ENCODE data around the gene GDNF. TPM values are rescaled to one million over a fixed set of nuclear protein-coding genes. Genes with fewer than 3 reads are reported as not detected.

GDNF gene
- total and polyA plus RNA-seq, 5 donors from 2014 or later = not detected

DNA sequence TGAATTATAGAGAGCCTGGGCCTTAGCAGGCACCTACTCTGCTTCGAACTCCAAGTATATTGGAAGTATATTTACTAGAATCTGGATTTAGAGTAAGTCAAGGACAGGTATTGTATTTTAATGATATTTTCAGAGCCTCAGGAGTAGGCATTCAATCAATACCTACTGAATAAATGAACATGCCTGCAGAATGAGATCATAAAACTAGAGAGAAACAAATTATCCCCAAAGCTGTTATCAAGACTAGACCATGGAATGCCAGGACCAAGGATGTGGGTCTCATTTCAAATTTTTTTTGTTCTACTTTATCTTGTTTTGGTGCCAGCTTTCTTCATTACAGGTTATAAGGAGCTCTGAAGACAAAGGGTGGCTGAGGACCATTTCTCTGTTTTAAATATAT, 66.0 kb downstream of the GDNF start:
- Histone ChIP-seq H3K4me3 (ENCODE audit: low read depth, low read length) (no peak overlapping the region), H3K9me3 (ENCODE audit: control insufficient read depth in 2 of 2, low read length in 2 of 2) (peaks cover 3 to 9% of the 10 kb centered on the region in 2 experiments), H3K27me3 (ENCODE audit: control insufficient read depth, insufficient read depth, low read length) (peaks cover 2% of the 10 kb centered on the region), H3K4me1 (ENCODE audit: control insufficient read depth, insufficient read depth, low read length, poor library complexity, severe bottlenecking) (no peaks in the 10 kb centered on the region), H3K27ac (ENCODE audit: insufficient read depth, low read length, poor library complexity, severe bottlenecking) (no peak overlapping the region), H3K36me3 (ENCODE audit: control insufficient read depth, insufficient read depth, low read length) (no peaks in the 10 kb centered on the region)
- Mint-ChIP-seq H3K36me3 (no peaks in the 10 kb centered on the region), H3K9me3 (peaks cover 0 to 18% (median 5%) of the 10 kb centered on the region in 7 donors), H3K27me3 (peaks cover 6% of the 10 kb centered on the region), H3K4me1 (no peaks in the 10 kb centered on the region), H3K4me3 (no peak overlapping the region), H3K27ac (no peak overlapping the region)
- no peak for DNase-seq
- ATAC-seq (ENCODE audit: low read depth in 2 of 2) = no peak

GRCh38 chr5:37772255-37772654, 67.6 kb downstream of the GDNF start:
- Mint-ChIP-seq H3K4me3 (no peak overlapping the region), H3K27ac (no peak overlapping the region), H3K4me1 (no peaks in the 10 kb centered on the region), H3K9me3 (peaks cover 0 to 18% (median 5%) of the 10 kb centered on the region in 7 donors), H3K27me3 (peaks cover 6% of the 10 kb centered on the region), H3K36me3 (no peaks in the 10 kb centered on the region)
- no peak overlapping the region for H3K27ac ChIP-seq (ENCODE audit: insufficient read depth, low read length, poor library complexity, severe bottlenecking)
- H3K9me3 ChIP-seq (ENCODE audit: control insufficient read depth in 2 of 2, low read length in 2 of 2) = peaks cover 3 to 9% of the 10 kb centered on the region in 2 experiments
- peaks cover 2% of the 10 kb centered on the region for H3K27me3 ChIP-seq (ENCODE audit: control insufficient read depth, insufficient read depth, low read length)
- no peaks in the 10 kb centered on the region for H3K4me1 ChIP-seq (ENCODE audit: control insufficient read depth, insufficient read depth, low read length, poor library complexity, severe bottlenecking)
- DNase-seq = no peak
- no peak overlapping the region for H3K4me3 ChIP-seq (ENCODE audit: low read depth, low read length)
- no peak for ATAC-seq (ENCODE audit: low read depth in 2 of 2)
- H3K36me3 ChIP-seq (ENCODE audit: control insufficient read depth, insufficient read depth, low read length) = no peaks in the 10 kb centered on the region

DNA sequence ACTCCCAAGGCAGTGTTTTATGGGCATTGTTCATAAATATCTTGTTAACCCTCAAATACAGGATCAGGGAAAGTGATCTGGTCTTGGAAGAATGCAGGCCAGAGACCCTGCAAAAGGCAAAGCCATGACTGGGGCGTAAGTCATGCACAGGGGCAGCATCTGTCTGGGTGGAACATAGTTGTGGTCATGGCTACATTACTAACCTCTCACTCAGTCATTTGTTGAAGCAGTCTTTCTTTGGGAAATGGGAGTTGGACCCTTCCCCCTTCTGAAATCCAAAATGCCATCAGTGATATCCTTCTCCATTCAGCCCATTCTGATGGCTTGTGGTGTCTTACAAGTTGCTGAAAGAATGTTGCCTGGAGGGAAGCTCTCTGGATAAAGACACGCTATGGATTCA, 68.1 kb downstream of the GDNF start:
- H3K9me3 ChIP-seq (ENCODE audit: control insufficient read depth in 2 of 2, low read length in 2 of 2) = peaks cover 3 to 9% of the 10 kb centered on the region in 2 experiments
- Mint-ChIP-seq H3K36me3 (no peaks in the 10 kb centered on the region), H3K27me3 (peaks cover 6% of the 10 kb centered on the region), H3K4me3 (no peak overlapping the region), H3K27ac (no peak overlapping the region), H3K9me3 (peaks cover 0 to 18% (median 5%) of the 10 kb centered on the region in 7 donors), H3K4me1 (no peaks in the 10 kb centered on the region)
- ATAC-seq (ENCODE audit: low read depth in 2 of 2) = no peak
- no peaks in the 10 kb centered on the region for H3K36me3 ChIP-seq (ENCODE audit: control insufficient read depth, insufficient read depth, low read length)
- no peak overlapping the region for H3K4me3 ChIP-seq (ENCODE audit: low read depth, low read length)
- H3K27me3 ChIP-seq (ENCODE audit: control insufficient read depth, insufficient read depth, low read length) = peaks cover 2% of the 10 kb centered on the region
- no peak overlapping the region for H3K27ac ChIP-seq (ENCODE audit: insufficient read depth, low read length, poor library complexity, severe bottlenecking)
- DNase-seq = no peak
- H3K4me1 ChIP-seq (ENCODE audit: control insufficient read depth, insufficient read depth, low read length, poor library complexity, severe bottlenecking) = no peaks in the 10 kb centered on the region

DNA sequence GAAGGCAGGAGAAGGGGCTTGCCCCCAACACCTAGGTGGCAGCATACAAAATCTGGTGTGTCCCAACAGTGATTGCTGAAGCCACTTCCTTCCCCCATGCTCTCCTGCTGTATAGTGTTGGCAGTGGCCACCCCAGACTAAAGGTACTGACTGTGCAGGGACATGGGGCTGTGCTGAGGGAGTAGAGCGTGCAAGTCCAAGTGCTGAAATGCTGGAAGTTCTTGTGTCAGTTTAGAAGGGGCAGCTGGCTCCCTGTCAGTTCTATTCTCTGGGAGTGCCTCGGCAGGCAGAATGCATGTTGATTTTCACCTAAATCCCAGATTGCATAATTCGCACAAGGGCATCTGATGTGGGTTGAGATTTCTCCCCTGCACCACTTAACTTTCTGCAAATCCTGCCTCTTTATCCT, 68.6 kb downstream of the GDNF start:
- DNase-seq (no peak), ATAC-seq (ENCODE audit: low read depth in 2 of 2) (no peak)
- H3K9me3 Mint-ChIP-seq = peaks cover 0 to 18% (median 5%) of the 10 kb centered on the region in 7 donors
- no peaks in the 10 kb centered on the region for H3K36me3 Mint-ChIP-seq
- no peak overlapping the region for H3K27ac ChIP-seq (ENCODE audit: insufficient read depth, low read length, poor library complexity, severe bottlenecking)
- peaks cover 6% of the 10 kb centered on the region for H3K27me3 Mint-ChIP-seq
- no peaks in the 10 kb centered on the region for H3K4me1 Mint-ChIP-seq
- peaks cover 2% of the 10 kb centered on the region for H3K27me3 ChIP-seq (ENCODE audit: control insufficient read depth, insufficient read depth, low read length)
- H3K4me1 ChIP-seq (ENCODE audit: control insufficient read depth, insufficient read depth, low read length, poor library complexity, severe bottlenecking) = no peaks in the 10 kb centered on the region
- peaks cover 3 to 9% of the 10 kb centered on the region in 2 experiments for H3K9me3 ChIP-seq (ENCODE audit: control insufficient read depth in 2 of 2, low read length in 2 of 2)
- no peaks in the 10 kb centered on the region for H3K36me3 ChIP-seq (ENCODE audit: control insufficient read depth, insufficient read depth, low read length)
- H3K4me3 Mint-ChIP-seq = no peak overlapping the region
- no peak overlapping the region for H3K27ac Mint-ChIP-seq
- H3K4me3 ChIP-seq (ENCODE audit: low read depth, low read length) = no peak overlapping the region

- peaks cover 2% of the 10 kb centered on the region for H3K27me3 ChIP-seq (ENCODE audit: control insufficient read depth, insufficient read depth, low read length)
- no peaks in the 10 kb centered on the region for H3K36me3 ChIP-seq (ENCODE audit: control insufficient read depth, insufficient read depth, low read length)
- H3K27ac ChIP-seq (ENCODE audit: insufficient read depth, low read length, poor library complexity, severe bottlenecking) = no peak overlapping the region
- H3K36me3 Mint-ChIP-seq = no peaks in the 10 kb centered on the region
- peaks cover 0 to 15% (median 5%) of the 10 kb centered on the region in 7 donors for H3K9me3 Mint-ChIP-seq
- H3K4me1 Mint-ChIP-seq = no peaks in the 10 kb centered on the region
- H3K4me1 ChIP-seq (ENCODE audit: control insufficient read depth, insufficient read depth, low read length, poor library complexity, severe bottlenecking) = no peaks in the 10 kb centered on the region
- peaks cover 3 to 9% of the 10 kb centered on the region in 2 experiments for H3K9me3 ChIP-seq (ENCODE audit: control insufficient read depth in 2 of 2, low read length in 2 of 2)
- DNase-seq = no peak
- ATAC-seq (ENCODE audit: low read depth in 2 of 2) = no peak
- H3K27ac Mint-ChIP-seq = no peak overlapping the region
- H3K27me3 Mint-ChIP-seq = peaks cover 6% of the 10 kb centered on the region
- no peak overlapping the region for H3K4me3 Mint-ChIP-seq
- H3K4me3 ChIP-seq (ENCODE audit: low read depth, low read length) = no peak overlapping the region
Measured at GRCh38 chr5:37770786-37771185, 69.1 kb downstream of the GDNF start.

DNA sequence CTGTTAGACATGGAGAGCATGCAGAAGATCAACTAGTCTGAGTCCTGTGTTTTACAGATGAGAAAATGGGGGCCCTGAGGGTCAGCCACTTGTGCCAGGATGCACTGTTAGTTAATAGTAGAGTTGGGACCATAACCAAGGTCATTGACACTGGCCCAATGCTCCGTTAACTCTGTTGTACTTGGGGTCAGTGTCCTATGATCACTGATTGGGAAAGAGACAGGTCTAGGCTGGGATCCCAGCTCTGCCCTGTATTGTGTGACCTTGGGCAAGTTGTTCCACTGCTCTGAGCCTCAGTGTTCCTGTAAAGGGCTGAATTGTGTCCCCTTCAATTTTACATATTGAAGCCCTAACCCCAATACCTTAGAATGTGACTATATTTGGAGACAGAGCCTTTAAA, 70.0 kb downstream of the GDNF start:
- Histone ChIP-seq H3K4me1 (ENCODE audit: control insufficient read depth, insufficient read depth, low read length, poor library complexity, severe bottlenecking) (no peaks in the 10 kb centered on the region), H3K4me3 (ENCODE audit: low read depth, low read length) (no peak overlapping the region), H3K27ac (ENCODE audit: insufficient read depth, low read length, poor library complexity, severe bottlenecking) (no peak overlapping the region), H3K27me3 (ENCODE audit: control insufficient read depth, insufficient read depth, low read length) (peaks cover 2% of the 10 kb centered on the region), H3K9me3 (ENCODE audit: control insufficient read depth in 2 of 2, low read length in 2 of 2) (peaks cover 2 to 4% of the 10 kb centered on the region in 2 experiments), H3K36me3 (ENCODE audit: control insufficient read depth, insufficient read depth, low read length) (no peaks in the 10 kb centered on the region)
- H3K27me3 Mint-ChIP-seq = peaks cover 6% of the 10 kb centered on the region
- H3K27ac Mint-ChIP-seq = no peak overlapping the region
- H3K4me1 Mint-ChIP-seq = no peaks in the 10 kb centered on the region
- no peak overlapping the region for H3K4me3 Mint-ChIP-seq
- DNase-seq (no peak), ATAC-seq (ENCODE audit: low read depth in 2 of 2) (no peak)
- no peaks in the 10 kb centered on the region for H3K36me3 Mint-ChIP-seq
- peaks cover 0 to 10% (median 4%) of the 10 kb centered on the region in 7 donors for H3K9me3 Mint-ChIP-seq

GRCh38 chr5:37769108-37769507, 70.7 kb downstream of the GDNF start:
- ATAC-seq (ENCODE audit: low read depth in 2 of 2) (no peak), DNase-seq (no peak)
- peaks cover 2% of the 10 kb centered on the region for H3K27me3 ChIP-seq (ENCODE audit: control insufficient read depth, insufficient read depth, low read length)
- Mint-ChIP-seq H3K36me3 (no peaks in the 10 kb centered on the region), H3K27me3 (peaks cover 6% of the 10 kb centered on the region), H3K4me3 (no peak overlapping the region), H3K9me3 (peaks cover 0 to 9% (median 4%) of the 10 kb centered on the region in 7 donors), H3K27ac (no peak overlapping the region), H3K4me1 (no peaks in the 10 kb centered on the region)
- H3K4me1 ChIP-seq (ENCODE audit: control insufficient read depth, insufficient read depth, low read length, poor library complexity, severe bottlenecking) = no peaks in the 10 kb centered on the region
- no peak overlapping the region for H3K27ac ChIP-seq (ENCODE audit: insufficient read depth, low read length, poor library complexity, severe bottlenecking)
- no peaks in the 10 kb centered on the region for H3K36me3 ChIP-seq (ENCODE audit: control insufficient read depth, insufficient read depth, low read length)
- H3K9me3 ChIP-seq (ENCODE audit: control insufficient read depth in 2 of 2, low read length in 2 of 2) = no peaks in the 10 kb centered on the region
- no peak overlapping the region for H3K4me3 ChIP-seq (ENCODE audit: low read depth, low read length)

- no peak overlapping the region for H3K4me3 Mint-ChIP-seq
Measured at GRCh38 chr5:37768371-37768770, 71.5 kb downstream of the GDNF start.

More at GRCh38 chr5:37768371-37768770, 71.5 kb downstream of the GDNF start:
- H3K4me3 ChIP-seq (ENCODE audit: low read depth, low read length) = no peak overlapping the region
- Mint-ChIP-seq H3K27ac (no peak overlapping the region), H3K4me1 (no peaks in the 10 kb centered on the region), H3K9me3 (peaks cover 0 to 5% (median under 1%) of the 10 kb centered on the region in 7 donors), H3K36me3 (no peaks in the 10 kb centered on the region), H3K27me3 (peaks cover 11% of the 10 kb centered on the region)
- ATAC-seq (ENCODE audit: low read depth in 2 of 2) (no peak), DNase-seq (no peak)
- no peaks in the 10 kb centered on the region for H3K4me1 ChIP-seq (ENCODE audit: control insufficient read depth, insufficient read depth, low read length, poor library complexity, severe bottlenecking)
- H3K27me3 ChIP-seq (ENCODE audit: control insufficient read depth, insufficient read depth, low read length) = peaks cover 2% of the 10 kb centered on the region
- H3K36me3 ChIP-seq (ENCODE audit: control insufficient read depth, insufficient read depth, low read length) = no peaks in the 10 kb centered on the region
- no peaks in the 10 kb centered on the region for H3K9me3 ChIP-seq (ENCODE audit: control insufficient read depth in 2 of 2, low read length in 2 of 2)
- no peak overlapping the region for H3K27ac ChIP-seq (ENCODE audit: insufficient read depth, low read length, poor library complexity, severe bottlenecking)
